HL-60/S4 treated with retinoic acid at 250 ng/mL for 4 days and 3 days (cell line): ENCODE data around the gene RNU1-2.
"Not testable (repeated sequence)": the region's sequence is repeated elsewhere in the genome, so short reads cannot be mapped to it uniquely, and the experiment has no call there.

Experiments used
- in situ Hi-C: fragments of 300-500 bp; cut with MboI; formaldehyde crosslinking; loops from 2 replicates; pipeline ENCODE4 v1.7.0; 2022; ENCODE audit warnings: low sequenced_read_pairs

Gene RNU1-2

DNA sequence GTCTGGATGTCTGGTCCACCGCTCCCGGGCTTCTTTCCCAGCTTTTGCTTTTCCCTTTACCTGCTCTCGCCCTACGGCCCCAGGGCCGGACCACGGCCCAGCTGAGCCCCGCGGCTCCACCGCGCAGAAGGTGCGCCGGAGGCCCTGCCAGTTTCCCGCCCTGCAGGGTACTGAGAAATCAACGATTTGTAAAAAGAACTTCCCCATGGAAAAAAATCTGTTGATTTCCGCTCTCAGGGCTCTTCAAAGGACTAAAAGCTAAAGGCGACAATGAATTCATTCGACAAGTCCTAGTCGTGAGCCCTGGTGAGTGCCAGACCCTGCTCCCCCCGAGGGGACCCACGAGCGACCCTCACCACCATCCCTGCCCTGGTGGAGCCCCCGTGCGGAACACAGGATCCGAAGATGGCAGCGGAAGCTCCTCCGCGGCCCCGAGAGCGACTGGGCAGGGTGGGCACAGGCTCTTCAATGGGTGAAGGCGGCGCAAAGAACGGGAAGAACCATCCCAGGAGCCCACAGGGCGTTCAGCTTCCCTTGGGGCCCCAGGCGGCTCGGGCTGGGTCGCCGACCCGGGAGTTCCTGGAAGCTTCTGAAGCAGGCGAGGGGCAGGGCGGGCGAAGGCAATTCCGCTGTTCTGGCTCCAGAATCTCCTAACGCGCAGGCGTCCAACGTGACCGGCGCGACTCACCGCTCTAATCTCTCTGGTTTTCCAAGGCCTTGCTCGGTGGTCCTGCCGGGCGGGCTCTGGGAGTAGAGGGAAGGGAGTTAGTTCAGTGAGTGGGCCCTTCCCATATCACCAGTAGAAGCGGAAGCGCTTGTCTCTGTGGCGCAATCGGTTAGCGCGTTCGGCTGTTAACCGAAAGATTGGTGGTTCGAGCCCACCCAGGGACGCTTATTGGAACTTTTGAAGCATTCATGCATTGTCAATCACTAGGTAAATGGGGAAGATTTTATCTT is 6.6 kb upstream of the RNU1-2 start:
- in situ Hi-C loops, result no loop called here

- in situ Hi-C loops, result not testable (repeated sequence)
Observed at GRCh38 chr1:16890539-16891021, 5.2 kb upstream of the RNU1-2 start.

DNA sequence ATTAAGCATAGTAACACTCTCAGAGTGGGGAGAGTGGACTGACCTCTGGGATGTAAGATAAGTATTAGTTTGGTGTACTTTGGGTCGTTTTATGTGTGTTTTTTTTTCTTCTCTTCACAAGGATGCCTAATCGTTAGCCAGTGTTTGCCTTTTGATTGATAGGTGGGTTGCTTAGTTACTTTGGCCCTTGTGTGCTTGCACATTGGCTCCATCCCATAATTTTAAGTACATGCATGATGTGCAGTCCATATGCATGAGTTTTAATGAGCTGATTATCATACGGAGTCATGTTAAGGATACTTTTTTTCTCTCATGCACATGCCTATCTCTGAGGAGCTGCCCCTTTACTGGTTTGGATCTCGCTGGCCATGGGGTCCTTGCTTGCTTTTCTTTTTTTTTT is 4.7 kb upstream of the RNU1-2 start:
- in situ Hi-C loops, result not testable (repeated sequence)

DNA sequence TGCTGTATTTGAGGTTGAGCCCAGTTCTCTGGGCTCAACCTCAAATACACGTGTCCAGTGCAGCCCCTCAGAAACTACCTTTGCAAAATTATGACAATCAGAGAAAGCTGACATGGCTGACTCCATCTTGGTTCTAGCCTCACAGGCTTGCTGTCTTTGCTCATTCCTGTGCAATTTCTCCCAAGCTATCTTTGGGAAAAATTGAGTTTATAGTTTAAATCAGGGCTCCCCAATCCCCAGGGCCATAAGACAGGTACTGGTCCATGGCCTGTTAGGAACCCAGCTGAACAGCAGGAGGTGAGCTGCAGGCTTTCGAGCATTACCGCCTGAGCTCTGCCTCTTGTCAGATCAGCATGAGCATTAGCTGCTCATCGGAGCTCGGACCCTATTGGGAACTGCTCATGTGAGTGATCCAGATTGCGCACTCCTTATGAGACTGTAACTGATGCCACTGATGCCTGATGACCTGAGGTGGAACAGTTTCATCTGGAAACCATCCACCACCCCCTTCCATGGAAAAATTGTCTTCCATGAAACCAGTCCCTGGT is 2.7 kb upstream of the RNU1-2 start:
- in situ Hi-C loops, result not testable (repeated sequence)

- in situ Hi-C loops, result not testable (repeated sequence)
Observed at GRCh38 chr1:16893796-16894195, 2.0 kb upstream of the RNU1-2 start.

DNA sequence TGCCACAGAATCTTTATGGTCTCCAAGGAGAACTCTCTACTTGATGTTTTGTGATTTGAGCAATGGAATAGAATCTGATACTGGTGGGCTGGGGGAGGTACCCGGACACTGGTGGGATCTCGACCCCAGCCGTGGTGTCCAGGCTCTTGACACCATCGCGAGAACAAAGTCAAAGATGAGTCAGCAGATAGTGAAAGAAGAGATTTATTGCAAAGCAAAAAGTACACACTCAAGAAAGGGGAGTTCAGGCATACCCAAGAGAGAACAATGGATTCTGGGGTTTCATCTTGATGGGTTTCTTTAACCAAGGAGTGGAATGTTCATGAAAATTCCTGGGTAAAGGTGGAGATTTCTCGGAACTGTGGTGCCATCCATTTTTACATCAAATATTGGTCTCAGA is 1.4 kb upstream of the RNU1-2 start:
- in situ Hi-C loops, result not testable (repeated sequence)

GRCh38 chr1:16895233-16895597 is 565 bp upstream of the RNU1-2 start:
- in situ Hi-C loops, result not testable (repeated sequence)

DNA sequence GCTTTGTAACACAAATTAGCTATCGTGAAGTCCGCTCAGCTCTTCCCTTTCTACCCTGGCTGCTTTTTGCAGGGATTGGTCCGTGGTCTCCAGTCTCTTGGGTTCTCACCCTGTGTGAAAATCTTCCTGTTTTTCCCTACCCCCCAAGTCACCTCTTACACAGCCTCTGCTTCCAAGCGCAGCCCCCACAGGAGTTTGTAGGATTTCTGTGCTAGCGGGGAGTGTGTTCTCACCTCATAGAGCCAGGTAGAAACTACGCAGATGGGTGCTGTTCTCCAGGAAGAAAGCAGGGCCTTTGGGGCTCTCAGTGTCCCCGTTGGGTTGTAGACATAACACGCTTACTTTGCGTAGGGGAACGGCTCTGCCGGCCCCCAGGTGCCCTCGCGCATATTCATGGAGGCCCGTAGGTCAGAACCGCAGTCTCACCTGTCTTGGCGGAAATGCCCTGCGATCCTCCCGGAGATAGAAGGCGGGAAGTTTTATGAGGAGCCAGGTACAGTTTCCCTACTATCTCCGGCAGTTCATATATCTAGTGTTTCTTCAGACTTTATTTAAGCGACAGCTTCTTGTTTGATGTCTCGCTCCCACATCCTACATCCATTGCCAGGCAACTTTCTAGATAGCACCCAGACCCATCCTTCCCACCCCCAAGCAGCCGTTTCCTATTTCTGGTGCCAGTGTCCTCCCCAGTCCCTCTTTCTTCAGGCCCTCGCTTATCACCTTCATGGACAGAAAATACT is 706 bp downstream of the RNU1-2 start:
- in situ Hi-C loops, result not testable (repeated sequence)

DNA sequence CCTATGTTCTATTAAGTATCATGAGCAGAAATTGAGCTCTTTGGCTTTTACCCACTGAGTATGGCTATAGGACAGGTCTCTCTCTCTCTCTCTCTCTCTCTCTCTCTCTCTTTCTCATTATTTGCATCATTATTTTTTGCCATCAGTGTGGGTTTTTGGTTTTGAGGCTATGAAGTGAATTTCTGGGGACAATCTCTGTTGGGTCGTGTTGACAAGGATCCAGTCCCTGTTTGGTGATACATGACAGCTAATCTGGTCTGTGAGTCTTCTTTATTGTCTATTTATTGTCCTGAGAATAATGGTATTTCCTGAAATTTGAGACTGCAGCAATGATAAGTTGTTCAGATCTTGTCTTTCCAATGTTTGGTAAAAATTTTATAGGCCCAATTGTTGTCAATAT is 1.9 kb downstream of the RNU1-2 start:
- in situ Hi-C loops, result not testable (repeated sequence)

DNA sequence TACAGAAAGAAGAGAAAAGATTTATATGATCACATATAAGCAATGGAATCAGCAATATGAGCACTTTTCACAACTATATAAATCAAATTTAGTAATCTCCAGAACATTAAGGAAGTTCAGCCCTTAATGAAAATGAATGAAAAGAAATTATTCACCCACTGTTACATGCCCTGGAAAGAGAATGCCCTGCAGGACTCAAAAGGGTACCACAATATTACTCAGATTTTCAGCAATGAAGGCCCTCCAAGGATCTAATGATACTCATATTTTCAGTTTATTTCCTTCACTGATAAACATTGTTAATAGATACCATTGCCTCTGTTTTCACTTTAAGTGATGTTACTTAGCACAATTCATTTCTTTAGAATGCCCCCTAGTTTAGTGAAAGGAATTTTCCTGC is 2.5 kb downstream of the RNU1-2 start:
- in situ Hi-C loops, result not testable (repeated sequence)

GRCh38 chr1:16899020-16899419 is 3.2 kb downstream of the RNU1-2 start:
- in situ Hi-C loops, result not testable (repeated sequence)

GRCh38 chr1:16900751-16901150 is 5.0 kb downstream of the RNU1-2 start:
- in situ Hi-C loops, result no loop called here

DNA sequence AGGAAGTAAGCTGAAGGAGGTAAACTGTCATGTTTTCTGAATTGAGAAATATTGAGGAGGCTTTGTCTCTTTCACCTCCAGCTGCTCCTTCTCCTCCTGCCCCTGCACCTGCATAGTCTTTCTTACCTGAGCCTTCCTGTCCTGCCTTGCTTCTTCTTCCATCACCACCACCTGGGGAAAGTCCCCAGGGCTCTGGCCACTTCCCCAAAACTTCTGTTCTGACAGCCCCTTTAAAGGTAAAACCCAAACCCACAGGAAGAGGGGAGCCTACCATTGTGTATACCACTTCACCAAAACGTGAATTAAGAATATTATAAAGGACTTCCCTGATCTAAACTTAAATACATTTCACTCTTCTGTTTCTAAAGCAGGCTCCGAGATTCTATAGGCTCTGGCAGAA is 5.6 kb downstream of the RNU1-2 start:
- in situ Hi-C loops, result not testable (repeated sequence)

DNA sequence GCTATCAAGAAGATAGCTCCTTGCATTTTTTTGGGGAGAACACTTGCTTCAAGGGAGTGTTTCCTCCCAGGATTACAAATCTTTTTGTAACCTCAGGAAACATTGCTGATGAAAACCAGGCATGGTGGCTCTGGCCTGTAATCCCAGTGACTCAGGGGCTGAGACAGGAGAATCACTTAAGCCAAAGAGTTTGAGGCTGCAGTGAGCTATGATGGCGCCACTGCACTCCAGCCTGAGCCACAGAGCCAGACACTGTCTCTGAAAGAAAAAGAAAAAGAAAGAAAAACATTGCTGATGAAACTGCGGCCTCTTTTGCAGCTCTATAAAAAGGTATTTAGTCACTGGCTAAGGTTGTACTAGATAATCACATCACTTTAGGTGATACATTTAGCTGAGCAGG is 7.3 kb downstream of the RNU1-2 start:
- in situ Hi-C loops, result no loop called here

DNA sequence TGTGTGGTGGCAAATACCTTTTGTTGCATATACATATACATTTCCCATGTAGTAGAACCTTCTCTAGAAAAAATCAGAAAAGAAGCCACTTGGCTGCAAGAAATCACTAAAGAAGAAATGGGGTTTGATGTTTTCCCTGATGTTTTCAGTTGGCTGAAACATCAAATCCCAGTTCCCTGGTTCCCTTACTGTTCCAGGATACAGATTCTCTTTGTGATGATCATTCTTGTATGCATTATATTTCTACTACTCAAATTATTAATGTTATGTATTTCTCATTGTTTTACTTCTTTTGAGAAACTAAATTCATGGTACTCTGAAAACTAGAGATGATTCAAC is 7.6 kb downstream of the RNU1-2 start:
- in situ Hi-C loops, result no loop called here

- in situ Hi-C loops, result no loop called here
Observed at GRCh38 chr1:16904560-16905109, 8.9 kb downstream of the RNU1-2 start.

DNA sequence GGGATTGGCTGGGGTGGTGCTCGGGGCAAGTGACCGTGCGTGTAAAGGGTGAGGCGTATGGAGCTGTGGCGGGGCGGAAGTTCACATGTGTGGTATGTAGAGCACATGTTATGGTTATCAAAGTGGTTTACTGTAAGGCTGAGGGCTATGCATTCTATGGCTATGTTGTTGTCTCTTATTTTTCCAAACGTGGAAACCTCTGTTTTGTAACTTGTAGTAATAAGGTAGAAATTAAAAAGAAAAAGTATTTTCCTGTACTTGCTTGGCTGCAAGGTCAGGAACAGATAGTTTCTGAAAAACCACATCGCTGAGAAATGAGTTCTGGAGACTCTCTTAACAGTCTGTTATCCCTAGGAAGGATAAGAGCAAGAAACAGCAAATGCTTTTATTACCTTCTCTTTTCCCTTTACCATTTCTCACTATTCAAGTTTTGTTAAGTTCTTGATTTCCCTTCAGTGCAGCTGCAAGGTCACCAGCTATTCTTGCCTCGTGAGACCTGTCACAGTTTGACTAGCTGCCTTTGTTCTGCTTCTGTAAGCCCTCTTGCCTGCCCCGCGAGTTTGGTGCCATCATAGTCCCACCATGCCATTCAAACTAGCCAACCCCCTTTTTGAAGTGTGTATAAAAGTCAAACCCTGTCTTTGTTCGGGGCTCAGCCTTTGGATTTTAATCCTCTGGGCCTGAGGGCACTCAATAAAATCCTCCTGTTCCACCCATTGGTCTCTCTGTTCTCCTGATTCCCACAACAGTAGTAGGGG is 9.5 kb downstream of the RNU1-2 start:
- in situ Hi-C loops, result no loop called here

- in situ Hi-C loops, result no loop called here
Observed at GRCh38 chr1:16905868-16906702, 10.3 kb downstream of the RNU1-2 start.

GRCh38 chr1:16906873-16907272 is 11.1 kb downstream of the RNU1-2 start:
- in situ Hi-C loops, result no loop called here
